Measurements from ENCODE around the gene KCTD16.

Gene KCTD16

DNA sequence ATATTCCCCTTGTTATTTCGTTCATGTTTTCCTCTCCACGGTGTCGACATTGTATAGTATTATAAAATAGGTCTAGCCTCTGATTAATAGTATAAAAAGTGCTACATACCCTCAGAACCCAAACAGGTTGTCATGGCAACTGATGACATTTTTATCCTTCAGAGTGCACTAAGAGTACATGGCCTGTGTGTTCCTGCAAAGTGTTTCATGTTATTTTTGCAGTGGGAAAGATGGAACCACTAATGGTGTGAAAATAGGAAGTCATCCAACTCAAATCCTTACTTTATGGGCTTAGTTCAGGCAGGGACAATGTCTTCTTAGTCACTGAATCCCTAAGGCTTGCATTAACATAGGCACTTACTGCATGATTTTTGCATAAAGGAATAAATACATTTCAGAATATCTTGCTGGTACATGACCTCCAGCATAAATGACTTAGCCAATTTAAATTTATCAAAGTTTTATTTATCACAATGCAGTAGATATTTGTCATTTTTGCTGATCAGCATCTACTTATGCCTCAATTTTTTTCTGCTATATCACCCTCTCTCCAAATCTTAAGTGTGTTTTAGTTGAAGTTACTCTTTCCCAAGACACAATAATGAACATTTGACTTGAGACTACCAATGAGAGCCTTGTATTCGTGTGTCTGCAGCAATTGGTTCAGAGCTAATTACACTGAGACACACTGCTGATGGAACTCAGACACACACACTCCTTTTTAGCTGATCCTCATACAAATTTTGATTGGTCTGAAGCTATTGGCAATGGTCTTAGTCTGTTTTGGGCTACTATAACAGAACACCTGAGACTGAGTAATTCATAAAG is 243.7 kb downstream of the KCTD16 start:
- no peak for DNase-seq

DNA sequence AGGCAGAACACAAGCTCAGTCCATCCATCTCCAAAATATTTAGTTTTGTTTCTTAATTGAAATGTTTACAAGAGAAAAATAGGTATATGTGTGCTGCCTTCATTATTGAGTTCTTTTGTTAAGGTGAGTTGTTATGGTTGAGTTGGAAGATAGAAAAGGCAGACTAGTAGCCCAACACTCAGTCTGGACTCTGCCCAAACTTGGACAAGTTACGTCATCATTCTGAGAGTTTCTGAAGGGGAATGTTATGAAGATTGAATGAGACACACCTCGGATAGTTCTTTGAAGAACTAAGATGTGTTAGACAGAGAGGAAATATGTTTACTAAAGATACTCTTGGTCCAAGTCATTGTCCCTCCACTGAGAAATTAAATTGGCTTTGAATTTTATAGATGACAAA is 245.5 kb downstream of the KCTD16 start:
- DNase-seq, result no peak

DNA sequence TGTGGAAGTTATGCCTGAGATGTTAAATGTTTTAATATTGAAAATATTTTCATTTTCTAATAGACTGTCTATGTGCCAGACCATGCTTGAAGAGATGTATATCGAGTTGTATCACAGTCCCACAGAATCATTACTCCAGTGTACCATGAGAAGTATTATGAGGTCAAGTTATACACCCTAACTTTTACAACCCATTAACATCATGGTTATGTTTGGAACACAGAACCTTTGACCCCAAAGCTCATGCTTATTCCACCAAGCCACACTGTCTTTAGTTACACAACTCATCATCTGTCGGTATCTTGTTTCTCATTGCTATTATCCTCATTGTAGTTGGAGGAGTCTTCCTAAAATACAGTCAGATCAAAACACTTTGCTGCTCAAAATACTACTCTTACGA is 248.0 kb downstream of the KCTD16 start:
- no peak for DNase-seq

DNA sequence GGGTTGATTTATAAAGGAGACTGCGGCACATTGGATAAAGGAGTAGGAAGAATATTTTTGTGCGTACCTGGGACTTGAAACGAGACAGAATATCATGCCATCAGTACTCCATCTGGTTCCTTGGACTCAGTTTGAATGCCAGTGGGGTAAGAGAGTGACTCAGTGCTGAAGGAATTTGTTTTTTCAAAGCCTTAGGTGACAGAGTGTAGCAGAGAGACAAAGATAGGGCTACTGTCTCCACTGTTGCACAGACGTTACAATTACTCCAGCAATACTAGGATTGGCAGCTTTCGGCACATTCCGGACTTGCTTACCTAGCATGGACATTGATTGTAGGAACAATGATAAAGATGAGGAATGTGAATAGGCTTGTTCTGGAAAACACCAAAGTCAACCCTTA is 250.7 kb downstream of the KCTD16 start:
- no peak for DNase-seq

DNA sequence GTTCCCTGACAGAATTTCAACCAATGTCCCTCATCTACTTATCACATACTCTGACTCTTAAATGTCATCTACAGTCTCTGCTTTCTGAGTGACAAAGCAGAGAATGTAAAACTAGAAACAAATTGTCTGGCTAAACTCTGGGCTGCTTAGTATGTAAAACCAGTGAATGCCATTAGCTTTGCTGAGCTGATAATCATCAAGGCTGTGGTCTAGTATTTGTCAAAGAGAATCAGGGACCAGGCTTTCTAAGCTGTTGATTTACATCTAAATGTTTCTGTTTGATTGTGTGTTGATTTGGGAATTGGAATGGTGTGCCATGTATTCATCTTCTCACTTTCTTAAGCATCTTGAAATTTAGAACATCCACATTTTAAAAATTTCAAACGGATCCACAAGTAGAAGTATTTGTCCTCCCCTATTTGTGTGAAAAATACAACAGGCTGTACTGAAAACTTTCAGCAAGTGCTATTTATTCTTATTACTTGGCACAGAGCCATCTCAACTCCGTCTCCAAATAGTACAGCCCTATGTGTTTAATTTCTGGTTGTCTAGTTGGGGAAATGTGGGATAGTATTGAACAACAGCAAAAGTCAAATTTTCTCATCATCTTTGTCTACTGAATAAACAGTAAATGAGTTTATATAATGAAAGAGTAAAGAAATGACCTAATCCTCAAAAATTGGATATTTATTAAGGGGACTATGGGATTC is 251.5 kb downstream of the KCTD16 start:
- no peak for DNase-seq

DNA sequence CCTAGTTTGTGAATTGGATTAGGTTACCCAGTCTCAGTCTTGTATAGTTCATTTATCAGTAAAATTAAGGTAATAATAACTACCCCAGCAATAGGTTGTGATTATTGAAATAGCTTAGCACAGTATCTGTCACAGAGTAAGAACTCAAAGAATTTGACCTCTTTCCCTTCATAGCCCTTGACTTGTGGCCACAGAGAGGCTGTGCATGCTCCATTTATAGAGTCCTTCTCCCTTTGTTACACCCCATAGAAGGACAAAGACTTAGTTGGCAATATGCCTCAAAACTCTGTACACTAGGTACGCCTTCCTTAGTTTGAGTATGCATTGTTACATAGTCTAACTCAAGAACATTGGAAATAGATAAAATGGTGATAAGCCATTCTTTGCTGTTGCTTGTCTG is 257.2 kb downstream of the KCTD16 start:
- no peak for DNase-seq

DNA sequence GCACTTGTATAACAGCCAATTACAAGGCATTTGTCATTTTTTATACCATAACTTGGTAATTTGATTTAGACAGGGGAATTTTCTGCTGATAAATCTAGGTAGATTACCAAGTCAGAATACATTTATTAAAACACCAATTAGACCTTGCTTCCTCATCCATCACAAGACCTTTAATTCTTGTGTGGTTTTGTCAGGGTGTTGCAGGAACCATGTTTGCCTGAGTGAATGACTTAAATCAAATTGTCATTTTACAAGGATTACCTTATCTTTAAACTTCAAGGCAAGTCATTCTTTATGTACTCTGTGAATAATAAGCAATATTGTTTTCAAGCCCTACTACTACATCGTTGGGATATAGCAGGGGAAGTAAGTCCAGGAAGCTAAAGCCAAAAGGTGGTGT is 257.7 kb downstream of the KCTD16 start:
- no peak for DNase-seq

DNA sequence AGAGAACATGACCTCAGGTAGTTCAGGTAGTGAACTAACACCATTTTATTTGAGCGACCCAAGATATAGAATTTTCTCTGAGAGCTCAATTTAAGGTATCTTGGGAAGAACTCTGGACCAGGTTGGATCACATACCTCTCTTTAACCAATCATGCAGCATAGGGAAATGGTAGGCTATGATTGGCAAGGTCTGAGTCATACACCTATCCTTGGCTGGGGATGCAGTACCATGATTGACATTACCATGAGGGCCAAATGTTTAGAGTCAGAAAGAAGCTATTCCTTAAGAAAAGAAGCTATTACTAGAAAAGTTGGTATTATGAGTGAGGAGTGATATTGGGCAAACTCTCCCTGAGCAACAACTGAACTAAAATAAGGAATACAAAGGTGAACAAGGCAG is 258.7 kb downstream of the KCTD16 start:
- no peak for DNase-seq

DNA sequence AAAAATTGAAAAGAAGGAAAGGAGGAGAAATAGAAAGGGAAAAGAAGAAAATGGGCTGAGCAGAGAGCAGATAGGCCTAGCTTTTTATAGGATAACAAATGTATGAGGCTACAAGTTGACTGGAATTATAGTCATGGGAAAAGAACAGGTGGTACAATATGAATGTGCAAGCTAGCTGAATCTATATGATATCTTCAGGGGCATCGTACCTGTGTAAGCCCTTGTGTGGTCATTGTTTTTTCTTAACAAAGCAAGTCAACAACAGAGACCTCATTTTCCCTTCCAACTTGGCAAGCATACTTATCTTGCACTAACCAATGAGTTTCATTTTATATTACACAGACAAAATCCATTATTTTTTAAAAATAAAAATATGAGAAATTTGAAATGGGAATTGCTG is 259.2 kb downstream of the KCTD16 start:
- no peak for DNase-seq

DNA sequence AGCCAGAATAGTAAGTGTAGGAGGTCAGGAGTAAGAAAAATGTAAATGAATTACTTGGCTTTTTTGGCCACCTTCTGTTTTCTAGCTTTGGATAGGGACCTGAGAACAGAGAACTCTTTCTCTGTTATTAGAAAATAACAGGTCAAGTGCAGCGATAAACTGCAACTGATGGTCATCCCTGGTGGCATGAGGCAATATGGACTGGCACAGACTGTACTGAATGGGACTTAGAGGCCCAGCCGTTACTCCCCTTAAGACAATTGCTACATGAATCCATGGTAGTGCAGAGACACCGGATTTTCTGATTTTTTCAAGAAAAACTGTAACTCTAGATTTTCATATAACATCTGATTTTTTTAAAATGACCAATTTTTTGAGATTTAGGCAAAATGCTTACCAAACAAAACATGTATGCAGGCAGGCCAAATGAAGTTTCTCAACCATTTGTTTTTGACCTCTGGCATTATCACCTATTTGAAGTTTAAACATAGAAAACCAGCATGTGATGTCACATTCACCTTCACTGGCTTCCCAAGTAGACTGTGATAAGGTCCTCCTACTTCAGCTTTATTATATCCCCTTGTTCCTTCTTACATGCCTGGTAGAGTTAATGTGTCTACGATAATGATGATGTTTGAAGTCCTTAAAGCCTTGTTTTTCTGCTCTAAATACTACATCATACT is 262.6 kb downstream of the KCTD16 start:
- DNase-seq, result no peak

DNA sequence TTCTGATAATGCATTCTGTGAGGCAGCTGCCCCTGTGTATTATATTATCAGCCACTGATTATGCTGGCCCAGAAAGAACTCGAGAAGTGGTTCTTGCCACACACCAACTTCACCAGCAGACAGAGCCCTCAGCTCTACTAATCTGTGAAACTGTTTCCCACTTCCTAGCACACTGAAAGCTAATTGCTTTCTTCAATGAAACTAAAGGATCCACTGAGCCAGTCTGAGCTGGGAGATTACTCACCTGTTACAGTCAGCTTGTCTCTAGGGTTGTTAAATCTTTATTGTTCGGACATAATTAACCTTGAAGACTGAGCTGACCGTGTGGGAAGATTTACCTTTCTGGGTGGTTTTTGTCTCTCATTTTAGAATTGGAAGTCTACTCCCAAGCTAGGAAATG is 263.2 kb downstream of the KCTD16 start:
- no peak for DNase-seq

DNA sequence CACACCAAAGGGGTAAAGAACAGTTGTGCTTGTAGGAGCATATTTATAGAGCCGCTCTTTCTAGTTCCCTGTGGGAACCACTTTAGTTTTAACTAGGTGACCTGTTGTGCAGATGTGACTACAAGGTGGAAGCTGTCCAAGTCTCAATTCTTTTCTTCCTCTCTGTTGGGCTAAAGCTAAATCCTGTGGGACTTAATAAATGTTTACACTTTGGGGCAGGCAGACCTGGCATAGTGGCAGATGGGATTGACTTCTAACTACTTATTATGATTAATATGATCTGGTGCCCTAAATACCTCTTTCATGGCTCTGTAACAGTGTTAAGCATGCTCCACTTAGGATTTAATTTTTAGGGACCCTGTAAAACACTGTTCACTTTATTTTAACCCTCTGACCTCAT is 265.3 kb downstream of the KCTD16 start:
- DNase-seq, result no peak

DNA sequence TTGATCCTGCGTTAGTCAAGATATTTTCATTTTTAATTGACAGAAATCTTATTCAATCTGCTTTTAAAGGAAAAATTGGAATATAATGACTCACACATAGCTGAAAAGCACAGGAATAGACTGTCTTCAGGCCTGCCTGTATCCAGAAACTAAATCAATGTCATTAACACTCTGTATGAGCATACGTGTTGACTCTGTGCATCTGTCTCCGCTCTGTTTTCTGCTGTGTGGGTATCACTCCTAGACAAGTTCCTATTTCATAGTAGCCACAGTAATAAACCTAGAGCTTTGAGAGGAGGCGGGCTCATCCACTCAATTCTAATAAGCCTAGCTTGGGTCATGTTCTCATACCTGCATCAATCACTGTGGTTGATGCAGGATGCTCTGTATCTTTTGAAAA is 267.6 kb downstream of the KCTD16 start:
- DNase-seq, result no peak

DNA sequence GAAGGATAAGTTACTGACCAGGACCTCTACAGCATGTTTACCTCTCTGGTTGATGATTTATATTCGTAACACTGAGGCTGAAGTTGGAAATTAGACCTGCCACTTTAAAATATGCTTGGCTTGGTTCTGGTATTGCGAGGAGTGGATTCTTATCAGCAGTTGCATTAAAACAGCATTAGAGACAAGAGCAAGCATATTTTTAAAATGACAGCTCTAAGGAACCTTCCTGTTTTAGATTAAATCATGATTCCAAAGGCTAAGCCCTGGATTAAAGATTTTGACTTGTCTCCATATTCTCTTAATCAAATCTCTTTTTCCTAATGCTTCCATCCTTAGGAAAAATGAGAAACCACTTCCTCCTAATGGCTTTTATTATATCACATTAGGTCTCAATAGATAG is 277.8 kb downstream of the KCTD16 start:
- no peak for DNase-seq

DNA sequence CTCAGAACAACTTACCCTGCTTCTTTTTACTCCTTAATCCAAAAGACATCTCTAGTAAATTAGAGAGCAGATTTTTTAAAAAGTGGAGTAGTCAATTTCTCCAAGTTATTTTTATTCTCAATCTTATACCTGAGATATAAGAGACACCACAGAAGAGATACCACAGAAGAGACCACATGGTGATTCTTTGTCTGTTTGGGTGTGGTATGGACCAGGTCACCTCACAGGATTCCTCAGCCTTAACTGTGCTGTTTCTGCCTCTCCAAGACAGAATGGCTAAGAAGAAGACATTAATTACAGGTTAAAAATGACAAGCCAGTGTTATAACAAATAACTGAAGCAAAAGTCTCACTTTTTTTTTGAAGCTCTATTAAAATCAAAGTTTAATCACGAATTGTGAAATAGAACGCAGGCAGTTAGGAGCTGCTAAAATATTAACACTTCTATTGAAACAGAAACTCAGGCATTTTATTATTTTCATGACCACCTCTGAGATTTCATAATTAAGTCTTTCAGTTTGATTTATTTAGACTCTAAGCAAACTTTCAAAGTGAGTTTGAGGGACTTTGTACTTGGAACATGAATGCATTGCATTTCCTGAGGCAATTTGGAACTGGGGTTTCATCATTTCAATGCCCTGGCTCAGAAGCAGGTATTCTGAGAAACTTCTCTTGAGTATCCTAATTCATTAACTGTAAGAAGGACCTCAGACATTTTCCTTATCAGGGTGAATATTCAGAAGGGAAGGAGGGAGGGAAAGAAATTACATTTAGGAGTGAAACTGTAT is 280.7 kb downstream of the KCTD16 start:
- DNase-seq, result no peak

DNA sequence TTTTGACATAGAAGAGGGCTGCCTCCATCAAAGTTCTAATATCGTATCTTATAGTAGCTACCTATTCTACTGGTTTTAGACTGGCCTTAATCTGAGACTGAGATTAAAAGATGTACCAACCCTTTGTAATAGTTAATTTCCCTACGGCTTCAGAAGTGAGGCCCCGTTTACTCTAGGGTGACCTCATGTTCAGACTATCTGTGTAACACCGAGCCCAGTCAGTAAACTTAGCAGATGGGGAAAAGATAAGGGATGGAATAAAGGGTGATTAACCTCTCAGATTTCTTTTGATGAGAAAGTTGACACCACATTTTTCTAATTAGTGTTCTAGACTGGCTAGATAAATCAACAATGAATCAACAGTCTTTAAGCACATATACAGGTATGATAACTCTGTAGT is 283.1 kb downstream of the KCTD16 start:
- DNase-seq, result no peak

DNA sequence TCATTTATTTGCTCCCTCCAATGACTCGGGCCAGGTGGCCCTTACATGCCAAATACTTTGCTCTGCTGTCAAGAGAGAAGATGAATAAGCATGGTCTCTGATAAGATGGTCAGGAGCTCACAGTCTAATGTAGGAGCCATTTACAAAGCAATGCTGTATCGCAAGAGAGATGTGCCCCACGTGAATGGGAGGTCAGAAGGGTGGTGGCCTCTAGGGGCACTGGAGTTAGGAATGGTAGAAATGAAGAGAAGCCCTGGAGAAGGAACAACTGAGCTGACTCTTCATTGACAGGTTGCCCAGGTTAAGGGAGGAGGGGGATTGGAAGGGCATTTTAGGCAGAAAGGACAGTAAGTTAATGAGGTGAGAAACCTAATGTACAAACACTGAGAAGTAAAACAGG is 286.5 kb downstream of the KCTD16 start:
- no peak for DNase-seq

DNA sequence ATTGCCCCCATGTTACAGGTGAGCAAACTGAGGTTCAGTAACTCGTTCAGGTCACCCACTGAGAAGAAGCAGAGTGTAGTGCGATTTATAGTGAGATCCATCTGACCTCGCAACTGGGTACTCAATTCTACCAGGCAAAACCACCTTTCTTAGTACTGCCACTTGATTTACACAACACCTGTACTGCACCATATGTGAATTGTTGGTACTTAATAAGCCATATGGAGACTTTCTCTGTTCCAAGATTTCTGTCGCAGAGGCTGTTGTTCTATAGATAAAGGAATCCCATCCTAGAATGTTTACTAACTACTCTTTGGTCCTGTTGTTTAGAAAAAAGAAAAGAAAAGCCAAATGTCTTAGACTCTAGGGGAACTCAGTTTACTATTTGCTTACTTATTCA is 287.5 kb downstream of the KCTD16 start:
- DNase-seq, result no peak

DNA sequence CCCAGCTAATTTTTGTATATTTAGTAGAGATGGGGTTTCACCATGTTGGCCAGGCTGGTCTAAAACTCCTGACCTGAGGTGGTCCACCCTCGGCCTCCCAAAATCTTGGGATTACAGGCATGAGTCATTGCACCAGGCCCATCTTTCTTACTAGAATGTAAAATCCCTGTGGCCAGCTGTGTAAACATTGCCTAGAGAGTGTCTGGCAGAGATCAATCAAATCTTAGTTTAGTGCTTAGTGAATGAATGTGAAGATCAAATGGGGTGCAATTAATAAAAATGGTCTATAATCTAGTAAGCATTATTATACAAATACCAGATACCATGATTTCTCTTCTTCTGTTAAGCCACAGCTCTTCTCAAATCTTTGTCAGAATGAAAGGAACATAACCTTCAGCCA is 289.9 kb downstream of the KCTD16 start:
- DNase-seq, result no peak

DNA sequence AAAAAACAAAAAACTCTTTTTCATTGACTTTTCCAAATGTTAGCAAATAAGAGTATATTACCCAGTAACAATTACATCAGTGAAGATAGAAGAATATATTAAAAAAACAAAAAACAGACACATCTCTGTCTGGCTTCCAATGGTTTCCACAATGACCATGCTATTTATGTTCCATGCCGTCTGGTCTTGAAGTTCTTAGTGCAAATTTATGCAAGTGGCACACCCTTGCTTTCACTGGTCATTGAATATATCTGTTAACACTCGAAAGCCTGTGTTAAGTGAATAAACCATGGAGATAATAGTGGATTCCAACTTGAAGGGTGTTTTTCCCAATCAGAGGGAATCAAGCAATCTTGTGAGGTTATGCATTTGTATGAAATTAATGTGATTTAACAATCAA is 291.9 kb downstream of the KCTD16 start:
- no peak for DNase-seq

DNA sequence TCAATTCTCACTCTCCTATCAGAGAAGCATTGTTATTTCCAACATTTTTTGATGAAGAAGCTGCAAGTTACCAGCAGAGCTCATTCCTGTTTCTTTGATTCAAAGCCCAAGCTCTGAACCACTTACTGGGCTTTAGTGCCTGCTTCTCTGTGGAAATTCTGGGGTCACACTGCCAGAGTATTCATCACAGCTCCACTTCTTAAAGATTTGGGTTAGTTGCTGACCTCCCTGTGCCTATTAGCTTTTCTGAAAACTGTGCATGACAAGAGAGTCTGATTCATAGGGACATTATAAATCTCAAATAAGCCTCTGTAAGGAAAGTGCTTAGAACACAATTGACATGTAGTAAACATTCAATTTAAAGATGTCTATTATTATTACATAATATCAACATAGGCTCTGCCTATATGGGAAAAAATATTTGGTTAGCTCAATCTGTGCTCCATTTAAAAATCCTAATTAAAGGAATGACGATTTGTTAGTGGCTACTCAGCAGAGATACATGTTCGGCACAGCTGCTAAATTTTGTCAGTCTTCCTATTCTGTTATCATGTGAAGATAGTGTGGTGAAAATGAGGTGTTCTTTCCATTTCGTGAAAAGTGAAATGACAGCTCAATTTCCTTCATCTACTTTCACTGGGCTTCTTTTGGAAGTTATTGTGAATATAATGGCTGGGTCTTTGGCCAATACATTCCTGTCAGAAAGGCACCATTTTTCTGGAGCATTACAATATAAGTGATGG is 293.0 kb downstream of the KCTD16 start:
- no peak for DNase-seq

DNA sequence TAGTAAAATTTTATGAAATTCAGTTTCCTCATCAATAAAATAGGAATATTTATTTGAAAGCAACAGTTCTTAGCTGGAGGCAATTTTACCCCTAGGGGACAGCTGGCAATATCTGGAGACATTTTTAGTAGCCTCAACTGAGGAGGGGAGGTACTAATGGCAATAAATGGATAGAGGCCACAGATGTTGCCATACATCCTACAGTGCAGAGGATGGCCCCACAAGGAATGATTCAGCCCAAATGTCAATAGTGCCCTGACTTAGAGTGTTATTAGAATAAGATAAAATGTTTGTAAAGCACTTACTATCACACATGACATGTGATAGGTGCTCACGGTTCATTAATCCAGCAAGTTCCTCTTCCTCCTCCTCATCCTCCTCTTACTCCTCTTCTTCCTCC is 293.6 kb downstream of the KCTD16 start:
- no peak for DNase-seq

DNA sequence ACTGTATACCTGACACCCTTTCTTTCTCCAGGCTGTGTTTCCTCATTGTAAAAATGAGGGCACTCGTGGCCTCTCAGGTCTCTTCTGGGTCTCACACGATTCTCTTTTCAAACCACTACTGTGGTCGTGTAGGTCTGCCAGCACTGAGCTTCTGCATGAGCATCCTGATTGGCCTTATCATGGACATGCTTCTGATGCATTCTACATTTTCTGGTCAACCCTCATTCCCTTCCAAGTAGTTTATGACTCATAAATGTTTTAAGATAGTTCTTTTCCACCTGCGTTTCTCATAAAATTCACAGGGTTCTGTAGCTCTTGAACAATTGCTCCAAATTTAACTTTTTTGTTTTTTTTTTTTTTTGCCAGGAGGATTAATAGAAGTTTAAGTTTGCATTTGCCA is 294.8 kb downstream of the KCTD16 start:
- no peak for DNase-seq

Measured in inflammatory macrophage treated with lipopolysaccharide for 1 hour (primary cell).